GM18517 (cell line): Measurements from ENCODE around the gene CD9.

Experiments
- ATAC-seq: cut with Tn5 transposase; IDR thresholded peaks from one replicate; pipeline ENCODE4 v1.9.1; 2021; ENCODE audit warnings: mild to moderate bottlenecking, moderate library complexity; ENCODE audit not compliant: unreplicated experiment

CD9 gene

GRCh38 chr12:6216581-6216980, 16.4 kb downstream of the CD9 start:
- ATAC-seq = no peak

- no peak for ATAC-seq
Observed at GRCh38 chr12:6218347-6218925, 18.2 kb downstream of the CD9 start.

DNA sequence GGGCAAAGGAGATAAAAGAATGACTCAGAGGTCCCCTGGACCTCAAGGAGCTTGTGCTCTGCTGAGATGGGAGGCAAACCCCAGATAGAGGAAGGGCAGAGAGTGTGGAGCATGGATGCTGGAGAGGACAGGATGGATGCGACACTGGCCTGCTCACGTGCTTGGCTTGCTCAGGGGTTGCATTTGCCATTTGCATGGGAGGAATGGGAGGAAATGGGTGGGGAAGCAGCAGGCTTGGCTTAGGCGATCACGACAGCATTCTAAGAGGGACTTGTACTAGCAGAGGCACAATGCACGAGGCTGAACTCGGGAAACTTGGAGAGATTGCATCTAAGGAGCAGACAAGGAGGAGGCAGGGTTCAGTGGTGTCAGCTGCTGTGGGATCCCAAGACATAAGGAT, 19.8 kb downstream of the CD9 start:
- no peak for ATAC-seq

- ATAC-seq = no peak
Observed at GRCh38 chr12:6221146-6221545, 20.9 kb downstream of the CD9 start.

- ATAC-seq = no peak
Observed at GRCh38 chr12:6222078-6222654, 22.0 kb downstream of the CD9 start.

DNA sequence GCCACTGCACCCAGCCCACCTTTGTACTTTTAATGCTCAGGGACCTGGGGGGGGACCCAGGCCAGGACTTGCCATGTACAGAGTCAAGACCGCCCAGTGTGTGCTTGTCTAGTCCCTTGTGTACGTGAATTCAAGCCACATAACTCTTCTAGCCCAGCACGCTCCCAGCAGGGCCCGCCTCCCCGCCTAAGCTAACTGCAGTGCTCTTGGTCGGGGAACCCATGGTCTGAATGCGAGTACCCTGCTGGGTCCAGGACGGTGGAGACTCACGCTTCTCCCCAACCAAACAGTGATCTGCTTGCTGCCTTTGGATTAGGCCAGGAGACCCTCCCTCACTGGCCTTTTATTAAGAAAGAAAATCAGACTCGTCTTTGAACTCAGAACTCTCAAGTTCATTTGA, 23.3 kb downstream of the CD9 start:
- no peak for ATAC-seq

DNA sequence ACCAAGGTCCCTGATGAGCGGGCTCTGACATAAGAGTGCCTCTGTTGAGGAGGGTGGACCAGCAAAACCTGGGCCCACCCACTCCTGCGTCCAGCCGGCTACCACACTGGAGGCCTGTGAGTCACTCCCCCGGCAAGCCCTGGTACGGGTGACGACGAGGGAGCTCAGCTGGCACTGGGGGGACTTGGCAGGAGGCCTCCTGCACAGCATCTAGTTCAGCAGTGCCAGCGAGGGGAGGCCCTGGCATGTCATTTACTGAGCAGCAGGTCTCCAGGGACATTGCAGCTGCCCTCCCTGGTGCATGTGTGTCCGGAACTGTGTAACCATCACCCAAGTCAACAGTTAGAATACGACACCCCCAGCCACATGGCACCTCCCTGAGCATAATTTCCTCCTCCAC, 24.4 kb downstream of the CD9 start:
- no peak for ATAC-seq

DNA sequence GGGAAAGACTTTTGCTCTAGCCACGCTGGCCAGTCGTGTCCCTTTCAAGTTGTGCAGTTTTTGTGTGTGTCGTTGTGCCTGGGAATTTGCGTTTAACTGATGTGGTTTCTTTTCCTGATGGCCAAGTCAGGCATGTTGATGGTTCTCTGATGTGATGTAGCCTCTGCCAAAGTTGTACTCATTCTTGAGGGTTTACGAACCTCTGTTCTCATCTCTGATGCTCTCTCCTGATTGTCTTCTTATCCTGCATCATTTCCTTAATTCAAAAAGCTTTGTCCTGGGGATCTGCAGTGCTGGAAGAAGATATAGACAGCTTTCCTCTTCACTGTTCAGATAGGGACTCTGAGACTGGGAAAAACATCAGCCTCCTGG, 25.4 kb downstream of the CD9 start:
- ATAC-seq = no peak

DNA sequence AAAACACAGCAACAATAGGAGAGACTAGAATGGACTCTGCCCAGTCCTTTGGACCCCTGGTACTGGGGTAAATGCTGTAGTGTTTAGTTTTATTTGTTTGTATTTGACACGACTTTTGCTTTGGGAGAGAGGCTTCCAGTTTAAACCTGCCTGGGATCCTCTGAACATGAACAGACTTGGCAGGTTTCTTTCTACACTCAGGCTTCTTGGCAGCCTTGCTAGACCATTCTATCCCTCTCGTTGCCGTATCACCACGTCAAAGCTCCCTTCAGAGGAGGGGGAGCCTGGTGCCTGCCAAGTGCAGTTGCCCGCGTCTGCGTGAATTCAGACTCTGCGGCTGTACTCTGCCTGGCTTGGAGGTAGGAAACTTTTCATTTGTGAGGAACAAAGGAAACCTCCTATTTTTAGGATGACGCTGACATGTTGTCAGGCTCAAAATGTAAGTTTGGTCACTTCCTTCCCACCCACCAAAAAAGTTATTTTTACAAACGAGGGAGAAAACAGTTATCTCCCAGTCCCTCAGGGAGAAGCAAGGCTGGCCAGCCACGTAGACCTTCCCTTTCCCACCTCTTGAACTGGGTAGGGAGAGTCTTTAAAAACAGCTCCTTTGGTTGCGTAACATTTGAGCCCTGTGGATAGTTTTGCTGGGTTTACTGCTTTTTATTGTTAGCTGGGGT, 25.9 kb downstream of the CD9 start:
- ATAC-seq = no peak

DNA sequence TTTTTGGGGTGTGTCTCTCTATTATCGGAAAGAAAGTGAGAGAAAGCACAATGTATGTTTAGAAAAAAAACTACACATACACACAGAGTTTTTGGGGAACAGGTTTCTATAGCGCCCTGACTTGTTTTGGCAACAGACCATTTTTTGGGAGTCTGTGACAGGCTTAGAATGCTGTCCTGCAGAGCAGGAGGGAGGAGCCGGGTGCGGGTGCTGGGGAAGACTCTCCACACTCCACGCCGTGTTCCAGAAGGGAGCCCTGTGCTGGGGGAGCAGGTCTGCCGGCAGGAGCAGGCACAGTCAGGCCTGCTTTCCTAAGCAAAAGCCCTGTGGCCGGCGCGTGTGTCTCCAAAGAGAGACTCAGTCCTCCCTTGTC, 26.5 kb downstream of the CD9 start:
- no peak for ATAC-seq

- ATAC-seq = no peak
Observed at GRCh38 chr12:6228535-6229223, 28.5 kb downstream of the CD9 start.

GRCh38 chr12:6229224-6230218, 29.3 kb downstream of the CD9 start:
- no peak for ATAC-seq

GRCh38 chr12:6230321-6231110, 30.3 kb downstream of the CD9 start:
- ATAC-seq = peak; percentile 88

DNA sequence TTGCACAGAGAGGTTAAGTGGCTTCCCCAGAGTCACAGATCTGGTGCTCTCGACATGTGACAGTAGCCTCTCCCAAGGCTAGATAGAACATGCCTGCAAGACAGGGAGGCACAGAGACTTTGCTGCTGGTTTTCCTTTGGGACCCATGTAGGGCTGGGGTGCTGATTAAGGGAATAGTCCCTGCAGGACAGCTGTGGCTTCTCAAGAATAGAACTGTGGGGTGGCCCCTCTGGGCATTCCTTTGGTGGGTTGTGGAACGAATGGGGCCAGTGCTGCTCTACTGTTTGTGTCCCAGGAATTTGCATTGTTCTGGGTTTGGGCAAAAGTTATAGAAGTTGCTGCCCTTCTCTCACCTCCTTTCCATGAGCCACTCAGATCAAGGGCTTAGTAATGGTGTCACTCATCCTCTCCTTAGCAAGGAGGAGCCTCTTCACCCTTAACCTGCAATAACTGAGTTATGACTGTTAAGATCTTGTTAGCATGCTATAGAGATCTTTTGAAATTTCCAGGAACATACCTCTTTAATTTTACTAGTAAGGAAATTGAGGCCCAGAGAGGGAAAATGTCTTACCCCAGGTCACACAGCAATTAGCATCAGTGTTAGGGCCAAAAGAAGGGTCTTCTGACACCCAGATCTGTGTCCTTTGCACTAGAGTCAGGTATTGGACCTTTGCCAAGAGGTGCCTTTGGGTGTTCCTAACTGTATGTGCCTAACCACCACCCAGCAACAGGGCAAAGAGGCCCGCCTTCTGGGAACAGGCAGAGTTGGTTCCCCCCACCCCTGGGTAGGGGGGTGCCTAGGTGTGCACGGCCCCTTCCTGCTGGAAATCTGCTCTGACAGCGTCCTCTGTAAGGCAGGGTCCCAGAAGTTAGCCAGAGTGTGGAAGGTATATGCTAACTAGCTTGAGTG, 31.4 kb downstream of the CD9 start:
- no peak for ATAC-seq

DNA sequence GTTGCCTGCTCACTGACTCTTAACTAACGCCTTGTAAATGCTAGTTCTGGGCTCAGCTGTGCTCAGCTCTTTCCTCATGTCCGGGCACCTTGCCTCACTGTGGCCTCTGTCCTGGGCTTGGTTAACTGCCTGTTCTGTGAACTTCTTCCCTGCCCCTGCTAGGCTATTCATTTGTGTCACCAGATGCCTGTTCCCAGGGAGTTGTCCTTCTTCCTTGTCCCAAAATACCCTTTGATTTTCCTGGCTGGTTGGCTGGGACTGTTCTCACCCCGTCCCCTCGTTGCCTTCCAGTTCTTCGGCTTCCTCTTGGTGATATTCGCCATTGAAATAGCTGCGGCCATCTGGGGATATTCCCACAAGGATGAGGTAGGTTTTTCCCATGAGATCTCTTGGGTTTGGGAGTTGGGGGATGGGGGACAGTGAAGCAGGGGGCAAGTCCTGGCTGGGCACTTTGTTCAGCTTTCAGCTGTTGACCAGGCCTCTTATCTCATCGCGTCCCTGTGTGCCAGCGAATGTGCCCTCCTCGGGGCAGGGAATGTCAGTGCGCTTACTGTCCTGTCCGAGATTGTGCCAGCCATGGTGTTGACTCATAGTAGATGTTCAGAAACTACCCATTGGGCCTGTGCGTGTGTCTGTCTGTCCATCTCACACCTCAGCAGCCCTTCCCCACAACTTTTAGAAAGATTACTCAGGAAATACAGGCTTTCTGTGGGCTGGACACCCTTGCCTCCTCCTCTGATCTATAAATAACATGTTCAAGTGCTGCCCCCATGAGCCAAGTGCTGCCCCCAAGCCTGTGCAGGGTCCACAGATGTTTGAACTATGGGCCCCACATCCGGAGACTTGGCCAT, 33.1 kb downstream of the CD9 start:
- ATAC-seq = no peak

DNA sequence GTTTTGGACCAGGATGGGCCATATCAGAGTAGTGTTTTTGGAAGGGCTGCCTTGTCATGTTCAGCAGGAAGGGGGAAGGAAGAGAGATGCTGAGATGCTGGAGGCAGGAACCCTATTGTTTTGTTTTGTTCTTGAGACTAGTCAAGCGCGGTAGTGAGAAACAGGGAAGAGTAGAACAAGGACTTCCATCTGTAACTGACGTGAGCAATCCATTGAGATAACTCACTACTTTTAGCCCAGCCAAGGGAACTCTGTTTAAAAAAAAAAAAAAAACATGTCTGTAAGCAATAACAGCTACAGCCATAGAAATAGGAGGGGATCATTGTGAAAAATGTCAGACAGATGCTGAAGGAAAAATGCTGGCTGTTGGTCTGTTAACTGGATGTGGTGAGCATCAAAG, 34.0 kb downstream of the CD9 start:
- ATAC-seq = no peak

- ATAC-seq = no peak
Observed at GRCh38 chr12:6234906-6235305, 34.7 kb downstream of the CD9 start.

- no peak for ATAC-seq
Observed at GRCh38 chr12:6235499-6235898, 35.3 kb downstream of the CD9 start.
